Sigmoid colon (tissue), 4 donors: ENCODE data around the gene SLC66A1.

ENCODE experiments used
- POLR2A ChIP-seq, 2 donors: fragments of 450-650 bp; IDR thresholded peaks; one replicate each; pipeline ENCODE4 v1.6.1; 2016; ENCODE audit warnings: antibody characterized with exemption in 2 of 2, mild to moderate bottlenecking in 2 of 2, moderate library complexity in 2 of 2
- POLR2AphosphoS5 ChIP-seq, 4 donors: sonication (generic); formaldehyde crosslinking; IDR thresholded peaks; one replicate each; pipeline ENCODE4 v1.6.1; 2017; ENCODE audit warnings: antibody characterized with exemption in 4 of 4
- TF ChIP-seq, protein P1 (sequence below), 4 experiments: fragments of 450-650 bp in 3 of 4; fragments of 200-600 bp in 1 of 4; IDR thresholded peaks; one replicate each; pipeline ENCODE4 v1.5.1; 2016 to 2019; ENCODE audit warnings: antibody characterized with exemption in 4 of 4, mild to moderate bottlenecking in 3 of 4, moderate library complexity in 2 of 4

DNA sequence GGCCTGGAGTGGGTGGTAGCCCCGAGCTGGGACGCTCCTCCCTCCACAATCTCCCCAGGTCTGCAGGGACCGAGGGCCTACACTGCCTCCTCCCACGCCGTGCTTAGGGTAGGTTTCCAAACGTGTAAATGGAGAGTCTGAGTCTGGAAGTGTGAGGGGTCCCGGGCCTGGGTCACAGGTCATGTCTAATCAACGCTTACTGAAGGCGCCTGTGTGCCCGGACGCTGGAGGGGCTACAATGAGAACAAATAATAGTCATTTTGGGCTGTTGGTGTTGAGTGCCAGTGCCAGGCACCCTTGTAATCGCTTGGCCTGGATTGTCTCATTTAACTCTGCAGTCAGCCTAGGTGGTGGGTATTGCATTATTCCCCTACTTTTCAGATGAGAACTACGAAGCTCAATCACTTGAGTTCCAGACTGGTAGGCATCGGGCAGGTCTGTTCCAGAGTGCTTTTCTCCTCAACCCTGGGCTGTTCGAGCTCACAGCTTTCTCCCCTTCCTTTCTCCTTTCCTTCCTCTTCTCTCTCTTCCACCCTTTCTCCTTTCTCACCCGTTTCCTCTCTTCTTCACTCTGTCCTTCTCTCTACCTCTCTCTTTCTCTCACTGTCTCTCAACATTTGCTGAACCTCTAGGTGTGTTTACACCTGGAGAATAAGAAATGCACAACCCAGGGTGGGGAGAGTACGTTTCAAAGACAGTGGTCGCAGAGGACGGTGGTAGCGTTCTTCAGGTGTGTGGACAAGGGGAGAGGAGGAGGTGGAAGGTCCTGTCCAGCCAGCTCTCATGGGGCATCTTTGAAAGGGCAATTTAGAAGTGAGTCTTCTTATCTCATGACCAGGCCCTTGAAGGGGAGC is 883 bp downstream of the SLC66A1 start:
- TF ChIP-seq, protein P1, sequence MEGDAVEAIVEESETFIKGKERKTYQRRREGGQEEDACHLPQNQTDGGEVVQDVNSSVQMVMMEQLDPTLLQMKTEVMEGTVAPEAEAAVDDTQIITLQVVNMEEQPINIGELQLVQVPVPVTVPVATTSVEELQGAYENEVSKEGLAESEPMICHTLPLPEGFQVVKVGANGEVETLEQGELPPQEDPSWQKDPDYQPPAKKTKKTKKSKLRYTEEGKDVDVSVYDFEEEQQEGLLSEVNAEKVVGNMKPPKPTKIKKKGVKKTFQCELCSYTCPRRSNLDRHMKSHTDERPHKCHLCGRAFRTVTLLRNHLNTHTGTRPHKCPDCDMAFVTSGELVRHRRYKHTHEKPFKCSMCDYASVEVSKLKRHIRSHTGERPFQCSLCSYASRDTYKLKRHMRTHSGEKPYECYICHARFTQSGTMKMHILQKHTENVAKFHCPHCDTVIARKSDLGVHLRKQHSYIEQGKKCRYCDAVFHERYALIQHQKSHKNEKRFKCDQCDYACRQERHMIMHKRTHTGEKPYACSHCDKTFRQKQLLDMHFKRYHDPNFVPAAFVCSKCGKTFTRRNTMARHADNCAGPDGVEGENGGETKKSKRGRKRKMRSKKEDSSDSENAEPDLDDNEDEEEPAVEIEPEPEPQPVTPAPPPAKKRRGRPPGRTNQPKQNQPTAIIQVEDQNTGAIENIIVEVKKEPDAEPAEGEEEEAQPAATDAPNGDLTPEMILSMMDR (IDR thresholded peaks at IDR 0.05), result no peak
- no peak for TF ChIP-seq POLR2AphosphoS5 (IDR thresholded peaks at IDR 0.05)
- no peak for TF ChIP-seq POLR2A (IDR thresholded peaks at IDR 0.05)
